Endometrium (tissue), 2 donors: ENCODE measurements around the gene B3GAT1.
"Not testable (repeated sequence)": the region's sequence is repeated elsewhere in the genome, so short reads cannot be mapped to it uniquely, and the experiment has no call there.

ENCODE experiments used
- FAIRE-seq: peaks from 2 replicates; lab custom pipeline; 2012; peaks lifted over from hg19 to GRCh38; lab: Jason Lieb, UNC
- donor health status: control.
- donor health status: control.

B3GAT1 gene, protein sequence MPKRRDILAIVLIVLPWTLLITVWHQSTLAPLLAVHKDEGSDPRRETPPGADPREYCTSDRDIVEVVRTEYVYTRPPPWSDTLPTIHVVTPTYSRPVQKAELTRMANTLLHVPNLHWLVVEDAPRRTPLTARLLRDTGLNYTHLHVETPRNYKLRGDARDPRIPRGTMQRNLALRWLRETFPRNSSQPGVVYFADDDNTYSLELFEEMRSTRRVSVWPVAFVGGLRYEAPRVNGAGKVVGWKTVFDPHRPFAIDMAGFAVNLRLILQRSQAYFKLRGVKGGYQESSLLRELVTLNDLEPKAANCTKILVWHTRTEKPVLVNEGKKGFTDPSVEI

DNA sequence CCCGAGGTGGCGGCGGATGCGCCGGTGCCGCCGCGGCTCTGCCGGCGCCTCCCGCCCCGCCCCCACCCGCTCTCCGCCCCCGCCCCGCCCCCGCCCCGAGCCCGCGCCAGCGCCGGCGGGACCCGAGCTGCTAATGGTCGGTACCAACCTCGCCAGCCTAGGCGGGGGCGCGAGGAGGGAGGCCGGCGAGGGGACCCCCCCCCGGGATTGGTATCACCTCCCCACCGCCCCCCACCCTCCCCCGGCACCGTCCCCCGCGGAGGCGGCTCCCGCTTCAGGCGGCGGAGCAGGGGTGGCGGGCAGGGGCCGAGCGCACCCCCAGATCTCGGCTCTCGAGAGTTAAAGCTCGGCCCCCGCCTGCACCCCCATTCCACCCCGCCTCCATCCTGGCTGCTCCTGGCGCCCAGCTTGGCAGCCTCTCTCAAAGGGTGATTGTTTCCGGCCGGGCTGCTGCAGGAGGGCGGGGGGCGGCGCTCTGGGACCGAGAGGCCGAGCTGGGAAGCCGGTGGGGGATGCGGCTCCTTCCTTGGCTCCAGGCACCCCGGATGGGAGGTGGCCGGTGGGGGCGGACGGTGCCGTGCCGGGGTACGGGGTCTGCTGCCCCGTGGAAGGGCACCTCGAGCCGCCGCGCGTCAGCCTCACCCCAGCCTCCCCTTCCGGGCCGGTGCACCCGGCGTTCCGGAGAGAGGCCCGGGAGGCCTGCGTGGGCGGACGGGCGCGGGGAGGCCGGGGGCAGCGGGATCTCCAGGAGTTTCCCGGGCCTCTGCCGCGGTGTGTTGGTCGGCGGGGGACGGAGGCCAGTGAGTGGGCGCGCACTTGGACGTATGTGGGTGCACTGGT, at the start of gene B3GAT1:
Gene B3GAT1, minus strand, starts transcription at position 40 of the 840 bp plus-strand sequence. CDS start 24,583 bp downstream, outside the sequence.
- FAIRE-seq: no peak

DNA sequence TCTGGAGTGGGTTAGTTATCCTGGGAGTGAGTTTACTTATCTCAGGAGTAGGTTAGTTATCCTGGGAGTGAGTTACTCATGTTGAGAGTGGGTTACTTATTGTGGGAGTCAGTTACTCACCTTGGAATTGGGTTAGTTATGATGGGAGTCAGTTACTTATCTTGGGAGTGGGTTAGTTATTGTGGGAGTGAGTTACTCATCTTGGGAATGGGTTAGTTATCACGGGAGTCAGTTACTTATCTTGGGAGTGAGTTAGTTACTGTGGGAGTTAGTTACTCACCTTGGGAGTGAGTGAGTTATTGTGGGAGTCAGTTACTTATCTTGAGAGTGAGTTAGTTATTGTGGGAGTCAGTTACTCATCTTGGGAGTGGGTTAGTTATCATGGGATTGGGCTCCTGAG, 49.6 kb upstream of the B3GAT1 start:
- no peak for FAIRE-seq

DNA sequence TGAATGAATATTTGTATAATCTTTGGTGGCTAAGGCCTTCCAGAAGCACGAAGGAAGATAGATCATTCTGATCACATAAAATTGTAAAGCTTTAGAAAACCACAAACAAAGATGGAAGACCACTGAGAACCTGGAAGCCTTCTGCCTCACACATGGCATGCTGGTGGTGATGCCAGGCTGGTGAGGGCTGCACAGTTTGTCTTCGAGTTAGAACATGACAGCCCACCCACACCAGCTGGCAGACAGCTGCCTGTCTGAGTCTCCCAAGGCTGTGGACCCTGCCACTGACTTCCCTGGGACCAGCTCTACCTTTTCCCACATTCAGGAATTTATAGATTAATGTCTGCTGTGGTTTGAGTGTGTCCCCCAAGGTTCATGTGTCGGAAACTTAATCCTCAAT, 48.8 kb upstream of the B3GAT1 start:
- no peak for FAIRE-seq

DNA sequence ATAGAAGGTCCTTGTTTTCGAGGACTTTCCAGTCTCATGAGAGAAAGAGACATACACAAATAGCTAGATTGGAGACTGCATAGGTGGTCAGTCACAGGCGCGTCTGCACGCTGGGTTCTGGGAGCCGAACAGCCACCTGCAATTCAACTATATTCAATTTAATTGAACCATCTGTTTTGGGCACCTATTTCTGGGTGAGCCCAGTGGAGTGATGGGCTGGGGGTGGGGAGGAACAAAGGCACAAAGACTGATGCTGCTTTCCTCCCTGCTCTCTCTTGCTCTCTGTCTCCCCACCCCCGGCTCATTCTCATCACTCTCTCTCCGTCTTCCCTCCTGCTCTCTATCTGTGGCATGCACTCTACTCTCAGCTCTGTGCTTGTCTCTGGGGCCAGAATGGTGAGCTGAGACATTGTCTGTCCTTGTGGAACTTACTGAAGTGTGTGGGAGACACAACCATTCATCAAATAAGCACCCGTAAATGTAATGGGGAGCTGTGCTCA, 48.1 kb upstream of the B3GAT1 start:
- no peak for FAIRE-seq

DNA sequence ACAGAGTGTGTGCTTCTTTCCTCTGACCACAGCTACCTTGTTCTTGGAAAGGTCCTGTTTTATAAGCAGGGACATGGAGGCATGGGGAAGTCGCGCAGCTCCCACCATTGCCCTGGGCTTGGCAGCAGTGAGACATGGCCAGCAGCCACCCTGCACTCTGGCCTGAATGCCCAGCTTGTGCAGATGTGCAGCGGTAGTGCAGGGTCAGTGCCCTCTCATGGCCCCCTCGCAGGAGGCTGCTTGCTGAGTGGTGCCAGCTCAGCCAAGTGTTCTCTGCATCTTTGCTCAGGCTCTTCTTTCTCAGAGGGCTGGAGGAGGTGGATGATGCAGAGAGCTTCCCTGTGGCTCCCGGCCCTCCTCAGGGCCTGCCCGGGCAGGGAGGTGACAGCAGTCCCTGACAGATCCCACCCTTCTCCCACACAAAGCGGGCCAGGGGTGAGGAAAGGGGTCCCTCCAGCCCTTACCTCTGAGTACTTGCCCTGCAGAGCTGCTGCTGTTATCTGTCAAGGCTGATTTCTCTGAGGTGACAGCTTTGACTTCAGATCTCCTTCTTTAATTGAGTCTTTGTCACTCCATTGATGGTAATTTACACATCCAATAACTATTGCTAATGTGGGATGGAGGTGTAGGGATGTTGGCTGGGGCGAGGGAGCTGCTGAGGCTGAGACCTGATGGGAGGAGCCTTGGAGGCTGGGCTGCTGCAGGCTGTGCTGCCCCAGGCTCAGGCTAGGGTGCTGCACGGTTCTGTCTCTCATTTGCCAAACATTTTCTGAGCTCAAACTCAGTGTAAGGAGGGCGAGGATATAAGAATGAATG, 47.4 kb upstream of the B3GAT1 start:
- no peak for FAIRE-seq

DNA sequence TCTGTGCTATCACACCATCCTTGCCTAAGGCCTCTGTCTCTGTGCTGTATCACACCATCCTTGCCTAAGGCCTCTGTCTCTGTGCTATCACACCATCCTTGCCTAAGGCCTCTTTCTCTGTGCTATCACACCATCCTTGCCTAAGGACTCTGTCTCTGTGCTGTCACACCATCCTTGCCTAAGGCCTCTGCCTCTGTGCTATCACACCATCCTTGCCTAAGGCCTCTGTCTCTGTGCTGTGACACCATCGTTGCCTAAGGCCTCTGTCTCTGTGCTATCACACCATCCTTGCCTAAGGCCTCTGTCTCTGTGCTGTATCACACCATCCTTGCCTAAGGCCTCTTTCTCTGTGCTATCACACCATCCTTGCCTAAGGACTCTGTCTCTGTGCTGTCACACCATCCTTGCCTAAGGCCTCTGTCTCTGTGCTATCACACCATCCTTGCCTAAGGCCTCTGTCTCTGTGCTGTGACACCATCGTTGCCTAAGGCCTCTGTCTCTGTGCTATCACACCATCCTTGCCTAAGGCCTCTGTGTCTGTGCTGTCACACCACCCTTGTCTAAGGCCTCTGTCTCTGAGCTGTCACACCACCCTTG, 45.5 kb upstream of the B3GAT1 start:
- not testable (repeated sequence) for FAIRE-seq

DNA sequence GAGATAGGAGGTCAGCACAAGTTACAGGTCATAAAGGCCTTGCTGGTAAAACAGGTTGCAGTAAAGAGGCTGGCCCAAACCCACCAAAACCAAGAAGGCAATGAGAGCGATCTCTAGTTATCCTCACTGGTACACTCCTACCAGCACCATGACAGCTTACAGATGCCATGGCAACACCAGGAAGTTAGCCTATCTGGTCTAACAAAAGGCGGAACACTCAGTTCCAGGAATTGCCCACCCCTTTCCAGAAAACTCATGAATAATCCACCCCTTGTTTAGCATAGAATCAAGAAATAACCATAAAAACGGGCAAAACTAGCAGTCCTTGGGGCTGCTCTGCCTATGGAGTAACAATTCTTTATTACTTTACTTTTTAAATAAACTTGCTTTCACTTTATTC, 43.5 kb upstream of the B3GAT1 start:
- FAIRE-seq: no peak

DNA sequence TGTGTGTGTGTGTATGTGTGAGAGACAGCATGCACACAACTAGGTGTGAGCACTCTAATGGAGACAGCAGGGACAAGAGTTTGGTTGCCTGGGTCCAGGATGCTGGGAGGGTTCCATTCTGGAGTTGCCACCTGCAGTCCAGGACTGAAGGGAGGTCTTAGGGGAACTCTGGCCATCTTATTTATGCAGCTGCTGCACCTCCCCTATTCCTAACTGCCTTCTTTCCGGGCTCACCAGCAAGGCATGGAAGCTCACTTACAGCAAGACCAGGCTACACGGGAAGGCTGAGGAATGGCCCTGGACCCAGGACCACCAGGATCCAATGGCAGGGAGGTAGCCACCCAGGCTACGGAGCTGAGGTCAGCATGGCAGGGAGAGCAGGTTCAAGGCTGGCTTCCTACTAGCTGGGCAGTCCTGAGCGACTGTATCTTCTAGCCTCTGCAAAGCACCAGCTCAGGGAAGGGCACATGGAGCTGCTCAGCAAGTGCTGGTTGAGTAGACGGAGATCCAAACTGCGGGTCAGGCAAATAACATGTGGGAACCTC, 42.2 kb upstream of the B3GAT1 start:
- FAIRE-seq: no peak

DNA sequence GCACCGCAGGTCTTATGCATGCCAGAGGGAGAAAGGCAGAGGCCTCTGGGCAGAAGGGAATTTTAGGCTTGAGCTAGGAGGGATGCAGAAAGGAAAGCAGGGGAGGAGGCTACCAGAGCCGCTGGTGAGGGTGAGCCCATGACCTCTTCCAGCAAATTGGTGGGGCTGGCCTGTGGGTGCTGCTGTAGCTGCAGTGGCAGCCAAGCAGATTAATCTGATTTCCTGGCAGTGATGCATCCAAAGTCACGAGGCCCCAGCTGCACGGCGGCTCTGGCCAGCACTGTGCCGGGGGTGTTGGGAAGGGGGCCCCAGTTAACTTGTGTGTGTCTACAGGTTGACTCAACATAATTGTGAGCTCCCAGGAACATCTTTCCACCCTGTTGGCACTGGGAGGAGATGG, 41.4 kb upstream of the B3GAT1 start:
- no peak for FAIRE-seq

DNA sequence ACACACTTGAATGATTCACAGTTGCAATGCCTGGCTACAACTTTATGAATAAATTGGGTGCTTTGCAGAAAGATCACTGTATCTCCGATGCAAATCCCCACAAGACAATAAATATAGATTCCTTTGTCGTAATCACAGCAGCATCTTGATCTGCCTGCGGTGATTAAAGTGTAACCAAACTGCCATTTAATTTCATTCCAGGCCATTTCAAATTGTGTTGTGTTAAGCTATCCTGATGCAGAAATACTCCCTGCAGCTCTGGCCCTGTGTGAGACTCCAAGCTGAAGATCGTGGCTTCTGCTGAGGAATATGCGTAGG, 40.8 kb upstream of the B3GAT1 start:
- FAIRE-seq: no peak

DNA sequence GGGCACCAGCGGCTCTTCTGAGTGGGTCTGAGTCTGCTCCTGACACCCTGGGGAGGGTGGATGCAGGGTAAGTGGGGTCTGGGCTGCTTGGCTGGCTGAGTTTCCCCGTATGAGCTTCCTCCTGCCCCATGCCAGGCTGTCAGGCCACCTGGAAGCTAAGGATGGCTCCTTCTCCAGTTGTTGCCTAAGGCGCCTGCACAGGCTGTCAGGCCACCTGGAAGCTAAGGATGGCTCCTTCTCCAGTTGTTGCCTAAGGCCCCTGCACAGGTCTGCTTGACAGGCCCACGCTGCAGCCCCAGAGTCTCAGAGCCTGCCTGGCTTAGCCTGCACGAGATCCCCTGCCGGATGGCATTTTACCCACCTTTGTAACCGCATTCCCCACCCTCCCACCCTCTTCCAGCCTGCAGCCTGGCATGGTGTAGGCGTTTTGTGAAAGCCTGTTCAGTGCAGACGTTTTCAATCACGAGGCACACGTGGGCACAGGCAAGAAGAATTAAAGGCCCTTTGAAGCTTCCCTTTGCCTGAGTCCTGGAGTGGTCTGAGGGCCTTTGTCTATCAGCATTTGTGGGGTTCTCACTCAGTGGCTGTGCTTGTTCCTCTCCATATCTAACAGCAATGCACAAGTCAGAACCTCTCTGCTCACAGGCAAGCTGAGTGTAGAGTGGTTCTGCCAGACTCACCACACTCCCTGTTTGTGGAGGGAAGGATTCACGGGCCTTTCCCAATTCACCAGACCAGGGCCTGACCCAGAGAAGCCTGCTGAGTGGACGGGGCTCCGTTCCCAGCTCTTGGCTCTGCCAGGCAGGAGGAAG, 40.2 kb upstream of the B3GAT1 start:
- no peak for FAIRE-seq

DNA sequence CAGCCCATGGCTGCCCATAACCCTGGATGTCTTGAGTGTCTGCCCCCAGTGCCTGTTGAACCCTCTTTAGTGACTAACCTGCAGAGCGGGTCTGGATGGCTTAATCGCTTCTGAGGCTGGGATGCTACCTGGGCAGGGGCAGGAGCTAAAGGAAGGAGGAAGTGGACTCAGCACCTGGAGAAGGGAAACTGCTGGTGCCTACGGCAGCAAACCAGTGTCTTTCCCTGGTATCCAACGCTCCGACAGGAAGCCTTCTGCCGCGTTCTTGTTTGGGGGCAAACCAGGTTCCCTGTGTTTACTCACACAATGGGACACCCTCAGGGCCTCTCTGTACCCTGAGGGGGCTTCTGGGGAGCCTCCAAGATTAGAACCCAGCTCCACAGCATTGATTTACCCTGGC, 38.1 kb upstream of the B3GAT1 start:
- FAIRE-seq: no peak

DNA sequence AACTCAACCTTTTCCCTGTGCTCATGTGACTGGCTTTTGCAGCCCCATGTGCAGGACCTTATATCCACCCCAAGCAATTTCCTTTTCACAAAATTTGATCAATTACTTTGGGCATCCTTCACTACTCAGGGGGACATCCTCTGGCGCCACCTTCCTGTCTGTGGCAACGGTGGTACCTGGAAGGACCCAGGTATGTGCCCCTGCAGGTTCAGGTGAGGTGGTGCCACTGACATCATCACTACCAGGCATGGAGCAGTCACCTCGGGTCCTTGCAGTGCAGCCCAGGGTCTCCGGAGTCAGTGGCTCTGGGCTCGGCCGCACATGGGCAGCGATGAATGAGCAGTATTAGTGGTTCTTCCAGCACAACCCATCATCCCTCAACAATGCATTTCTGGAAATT, 37.7 kb upstream of the B3GAT1 start:
- FAIRE-seq: no peak

DNA sequence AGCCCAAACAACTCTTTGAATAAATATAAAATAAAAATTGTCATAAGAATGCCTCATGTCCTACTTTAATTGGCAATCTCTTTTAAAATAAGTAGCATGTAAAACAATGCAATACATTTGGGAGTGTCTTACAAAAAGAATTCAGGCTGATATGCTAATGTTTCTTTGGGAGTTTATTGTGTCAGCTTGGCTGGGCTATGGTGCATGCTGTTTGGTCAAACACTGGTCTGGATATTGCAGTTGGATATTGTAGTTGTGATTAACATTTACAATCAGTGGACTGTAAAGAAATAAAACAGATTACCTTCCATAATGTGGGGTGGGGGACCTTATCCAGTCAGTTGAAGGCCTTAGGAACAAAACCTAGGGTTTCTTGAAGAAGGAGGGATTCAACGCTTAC, 37.0 kb upstream of the B3GAT1 start:
- FAIRE-seq: no peak

DNA sequence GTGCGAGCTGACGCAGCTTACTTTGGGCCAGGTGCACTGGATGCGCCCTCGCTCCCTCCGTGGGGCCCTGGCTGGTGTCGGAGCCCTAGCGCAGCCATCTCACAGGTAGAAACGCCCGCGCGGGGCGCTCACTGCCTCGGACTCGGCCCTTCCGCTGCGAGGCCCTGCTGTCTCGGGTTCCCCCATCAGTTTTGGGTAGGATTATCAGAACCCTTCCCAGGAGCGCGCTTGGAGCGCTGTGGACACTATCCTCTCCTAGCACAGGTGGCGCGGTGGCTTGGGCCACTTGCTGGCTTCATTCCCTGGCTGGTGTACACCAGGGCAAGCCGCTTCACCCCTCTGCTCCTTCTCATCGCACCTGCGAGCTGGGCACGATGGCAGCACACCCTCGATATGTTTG, 35.7 kb upstream of the B3GAT1 start:
- no peak for FAIRE-seq

DNA sequence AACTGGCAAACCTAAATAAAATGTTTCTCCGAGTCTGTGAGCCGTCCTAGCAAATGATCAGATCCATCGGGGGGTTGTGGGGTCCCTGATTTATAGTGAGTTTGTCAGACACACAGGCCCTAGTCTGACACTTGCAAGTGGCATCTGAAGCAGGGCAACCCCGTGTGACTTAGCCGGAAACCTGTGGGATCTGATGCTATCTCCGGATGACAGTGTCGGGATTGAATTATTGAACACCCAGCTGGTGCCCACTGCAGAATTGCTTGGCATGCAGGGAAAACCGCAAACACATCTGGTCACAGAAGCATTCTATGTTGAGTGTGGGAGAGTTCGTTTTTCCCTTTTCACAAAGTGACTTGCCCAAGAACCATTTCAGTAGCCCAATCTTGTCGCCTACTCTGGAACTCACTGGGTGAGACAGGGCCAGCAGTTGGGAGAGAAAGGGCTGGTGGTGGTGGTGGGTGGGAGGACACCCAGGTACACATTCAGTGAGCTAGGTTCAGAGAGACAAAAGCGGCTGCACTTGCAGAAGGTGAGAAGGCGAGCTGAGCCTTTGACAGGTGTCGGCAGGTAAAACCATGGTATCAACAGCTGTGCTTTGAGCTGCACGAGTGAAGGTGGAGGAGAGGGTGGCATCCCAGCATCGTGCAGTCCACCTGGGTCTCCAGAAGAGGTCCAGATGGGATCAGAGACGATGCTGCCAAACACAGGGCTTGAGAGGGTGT, 33.7 kb upstream of the B3GAT1 start:
- FAIRE-seq: no peak

DNA sequence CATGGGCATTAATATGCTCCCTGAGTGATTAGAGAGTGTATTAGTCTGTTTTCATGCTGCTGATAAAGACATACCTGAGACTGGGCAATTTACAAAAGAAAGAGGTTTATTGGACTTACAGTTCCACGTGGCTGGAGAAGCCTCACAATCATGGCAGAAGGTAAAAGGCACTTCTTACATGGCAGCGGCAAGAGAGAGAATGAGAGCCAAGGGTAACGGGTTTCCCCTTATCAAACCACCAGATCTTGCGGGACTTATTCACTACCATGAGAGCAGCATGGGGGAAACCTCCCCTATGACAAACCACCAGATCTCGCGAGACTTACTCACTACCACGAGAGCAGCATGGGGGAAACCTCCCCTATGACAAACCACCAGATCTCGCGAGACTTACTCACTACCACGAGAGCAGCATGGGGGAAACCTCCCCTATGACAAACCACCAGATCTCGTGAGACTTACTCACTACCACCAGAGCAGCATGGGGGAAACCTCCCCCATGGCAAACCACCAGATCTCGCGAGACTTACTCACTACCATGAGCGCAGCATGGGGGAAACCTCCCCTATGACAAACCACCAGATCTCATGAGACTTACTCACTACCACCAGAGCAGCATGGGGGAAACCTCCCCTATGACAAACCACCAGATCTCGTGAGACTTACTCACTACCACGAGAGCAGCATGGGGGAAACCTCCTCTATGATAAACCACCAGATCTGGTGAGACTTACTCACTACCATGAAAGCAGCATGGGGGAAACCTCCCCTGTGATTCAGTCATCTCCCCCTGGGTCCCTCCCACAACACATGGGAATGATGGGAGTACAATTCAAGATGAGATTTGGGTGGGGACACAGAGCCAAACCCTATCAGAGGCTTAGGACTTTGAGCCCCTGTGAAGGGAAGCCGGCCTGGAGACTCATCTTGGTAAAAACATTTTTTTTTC, 32.4 kb upstream of the B3GAT1 start:
- not testable (repeated sequence) for FAIRE-seq

DNA sequence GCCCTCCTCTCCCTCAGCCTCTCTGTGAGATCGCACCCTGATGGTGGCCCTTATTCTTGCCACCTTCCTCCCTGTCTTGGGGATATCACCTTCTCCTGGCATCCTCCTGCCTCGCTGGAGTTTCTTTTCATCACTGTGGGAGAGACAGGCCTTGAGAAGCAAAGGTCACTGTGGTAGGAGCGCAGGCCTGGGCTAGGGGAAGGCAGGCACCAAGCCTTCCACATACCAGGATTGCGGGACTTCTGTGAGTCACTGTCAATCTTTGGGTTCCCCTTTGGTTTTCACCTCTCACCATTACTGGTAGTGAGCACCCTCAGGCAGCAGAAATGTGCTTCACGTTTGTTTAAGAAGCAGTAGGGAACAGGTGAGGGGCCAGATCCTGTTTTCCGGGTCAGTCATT, 31.2 kb upstream of the B3GAT1 start:
- no peak for FAIRE-seq

DNA sequence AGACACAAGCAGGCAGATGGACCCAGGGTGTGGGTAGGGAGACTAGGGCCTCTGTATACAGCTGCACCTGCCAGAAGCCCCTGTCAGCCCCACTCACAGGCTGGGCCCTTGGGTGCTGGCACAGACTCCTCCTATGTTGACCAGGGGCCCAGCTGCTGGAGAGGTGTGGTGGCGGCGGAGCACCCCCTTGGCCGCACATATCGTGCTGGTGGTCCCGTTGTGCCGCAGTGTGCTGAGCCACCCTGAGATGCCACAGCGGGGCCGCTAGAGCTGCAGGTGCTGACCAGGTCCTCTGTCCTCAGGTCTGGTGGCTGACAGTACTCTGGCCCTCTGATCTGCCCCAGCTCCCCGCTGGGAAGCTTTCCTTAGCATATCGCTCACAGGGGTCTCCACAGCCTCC, 30.2 kb upstream of the B3GAT1 start:
- FAIRE-seq: no peak
